GM23338 (cell line): ENCODE measurements around the gene CD244. TPM values are rescaled to one million over a fixed set of nuclear protein-coding genes. Genes with fewer than 3 reads are reported as not detected.

Experiments
- ATAC-seq: fragments of 200-7000 bp; cut with Tn5 transposase; 3 replicates; pipeline ENCODE4 v1.9.1; 2020
- DNase-seq: peaks from one replicate; pipeline ENCODE4 v3.0.0-alpha.2; 2015; ENCODE audit warnings: low spot score
- H2AFZ ChIP-seq: fragments of 200-600 bp; sonication (generic); 2 replicates; pipeline ENCODE4 v1.8.0; 2016; ENCODE audit warnings: antibody characterized with exemption, mild to moderate bottlenecking, moderate library complexity
- H3F3A ChIP-seq: fragments of 200-600 bp; sonication (generic); replicated peaks from 2 replicates; pipeline ENCODE4 v1.8.0; 2017; ENCODE audit warnings: antibody characterized with exemption, mixed run types, low read depth
- H3K27ac ChIP-seq: fragments of 200-600 bp; sonication (generic); 2 replicates; pipeline ENCODE4 v1.6.1; 2016; ENCODE audit warnings: low read depth
- H3K27me3 ChIP-seq: fragments of 200-600 bp; sonication (generic); 2 replicates; pipeline ENCODE4 v1.8.0; 2016; ENCODE audit warnings: mild to moderate bottlenecking, mixed run types, moderate library complexity; ENCODE audit not compliant: insufficient read depth
- H3K36me3 ChIP-seq: fragments of 200-600 bp; sonication (generic); 2 replicates; pipeline ENCODE4 v1.8.0; 2016; ENCODE audit warnings: mild to moderate bottlenecking; ENCODE audit not compliant: insufficient read depth
- H3K4me1 ChIP-seq: fragments of 200-600 bp; sonication (generic); 2 replicates; pipeline ENCODE4 v1.8.0; 2016; ENCODE audit warnings: mild to moderate bottlenecking, moderate library complexity; ENCODE audit not compliant: insufficient read depth
- H3K4me2 ChIP-seq: fragments of 200-600 bp; sonication (generic); 2 replicates; pipeline ENCODE4 v1.7.1; 2017; ENCODE audit warnings: mixed run types
- H3K4me3 ChIP-seq: fragments of 200-600 bp; sonication (generic); 2 replicates; pipeline ENCODE4 v1.6.1; 2016; ENCODE audit warnings: mixed run types
- H3K79me2 ChIP-seq: fragments of 200-600 bp; sonication (generic); replicated peaks from 2 replicates; pipeline ENCODE4 v1.8.0; 2017; ENCODE audit warnings: mild to moderate bottlenecking; ENCODE audit not compliant: insufficient read depth
- H3K9me2 ChIP-seq: fragments of 200-600 bp; sonication (generic); 2 replicates; pipeline ENCODE4 v1.8.0; 2017; ENCODE audit not compliant: insufficient read depth
- H4K20me1 ChIP-seq: fragments of 200-600 bp; sonication (generic); replicated peaks from 2 replicates; pipeline ENCODE4 v1.8.0; 2017; ENCODE audit warnings: mild to moderate bottlenecking; ENCODE audit not compliant: insufficient read depth
- H3K27ac Mint-ChIP-seq: 2 replicates; pipeline ENCODE4 v1.8.0; 2020; ENCODE audit warnings: inconsistent platforms, mild to moderate bottlenecking, moderate library complexity, mixed read lengths
- H3K27me3 Mint-ChIP-seq: 3 replicates; pipeline ENCODE4 v1.8.0; 2022; ENCODE audit warnings: low read depth, mild to moderate bottlenecking, moderate library complexity, mixed read lengths, inconsistent platforms; ENCODE audit not compliant: insufficient read depth, poor library complexity
- H3K36me3 Mint-ChIP-seq: 3 replicates; pipeline ENCODE4 v1.8.0; 2021; ENCODE audit warnings: low read depth, mild to moderate bottlenecking, inconsistent platforms, moderate library complexity, mixed read lengths
- H3K4me1 Mint-ChIP-seq: 3 replicates; pipeline ENCODE4 v1.8.0; 2020; ENCODE audit warnings: mild to moderate bottlenecking, inconsistent platforms, mixed read lengths
- H3K4me3 Mint-ChIP-seq: 3 replicates; pipeline ENCODE4 v1.8.0; 2021; ENCODE audit warnings: moderate library complexity, mild to moderate bottlenecking, inconsistent platforms, mixed read lengths
- H3K9me3 Mint-ChIP-seq: 3 replicates; pipeline ENCODE4 v1.8.0; 2020; ENCODE audit warnings: moderate library complexity, mild to moderate bottlenecking, inconsistent platforms, mixed read lengths
- CREB1 ChIP-seq: fragments of 250-450 bp; sonication (Bioruptor Pico); IDR thresholded peaks from 2 replicates; pipeline ENCODE4 v1.5.0; 2020; ENCODE audit warnings: low read depth, mild to moderate bottlenecking, moderate library complexity
- CTCF ChIP-seq, 2 experiments: fragments of 200-600 bp in 1 of 2; sonication (generic) in 1 of 2; conservative IDR thresholded peaks; 2 replicates each; pipeline versions ENCODE4 v1.5.1 to v1.6.1; 2016 to 2017; ENCODE audit warnings: antibody characterized with exemption in 2 of 2, low read depth in 2 of 2, mild to moderate bottlenecking in 2 of 2, moderate library complexity in 1 of 2
- ETS1 ChIP-seq: IDR thresholded peaks from 2 replicates; pipeline ENCODE4 v1.6.1; 2016; ENCODE audit warnings: antibody characterized with exemption
- EZH2 ChIP-seq: fragments of 200-600 bp; sonication (generic); IDR thresholded peaks from one replicate; pipeline ENCODE4 v1.8.0; 2017; ENCODE audit warnings: antibody characterized with exemption, mild to moderate bottlenecking, low read depth; ENCODE audit not compliant: unreplicated experiment
- EZH2phosphoT487 ChIP-seq: fragments of 200-600 bp; sonication (generic); IDR thresholded peaks from one replicate; pipeline ENCODE4 v1.8.1; 2018; ENCODE audit warnings: antibody characterized with exemption; ENCODE audit not compliant: unreplicated experiment
- JUNB ChIP-seq: IDR thresholded peaks from one replicate; pipeline ENCODE4 v1.6.1; 2016; ENCODE audit warnings: antibody characterized with exemption; ENCODE audit not compliant: unreplicated experiment
- NANOG ChIP-seq: IDR thresholded peaks from 2 replicates; pipeline ENCODE4 v1.6.1; 2016; ENCODE audit warnings: antibody characterized with exemption, borderline replicate concordance
- POLR2AphosphoS5 ChIP-seq: IDR thresholded peaks from 2 replicates; pipeline ENCODE4 v1.6.1; 2016; ENCODE audit warnings: antibody characterized with exemption, low read depth
- REST ChIP-seq: IDR thresholded peaks from one replicate; pipeline ENCODE4 v1.6.1; 2018; ENCODE audit warnings: antibody characterized with exemption; ENCODE audit not compliant: unreplicated experiment
- STAT1 ChIP-seq: IDR thresholded peaks from one replicate; pipeline ENCODE4 v1.6.1; 2016; ENCODE audit warnings: antibody characterized with exemption; ENCODE audit not compliant: unreplicated experiment
- ZNF114 ChIP-seq: fragments of 250-450 bp; sonication (Bioruptor Pico); IDR thresholded peaks from 2 replicates; pipeline ENCODE4 v1.5.0; 2020; ENCODE audit warnings: mild to moderate bottlenecking, moderate library complexity
- ZNF331 ChIP-seq: fragments of 250-450 bp; sonication (Bioruptor Pico); IDR thresholded peaks from 2 replicates; pipeline ENCODE4 v1.5.0; 2020; ENCODE audit warnings: low read depth, mild to moderate bottlenecking, moderate library complexity
- ZNF462 ChIP-seq: fragments of 250-450 bp; sonication (Bioruptor Pico); IDR thresholded peaks from 2 replicates; pipeline ENCODE4 v1.5.0; 2020; ENCODE audit warnings: mild to moderate bottlenecking, moderate library complexity
- polyA plus RNA-seq: library from polyadenylated mRNA; unstranded; fragments of >200 nt; fragmentation: Nextera tagmentation; extraction: Ambion mirVana; gene quantifications from 2 replicates; pipeline ENCODE4 v1.2.1, GENCODE V29; 2016
- total RNA-seq: library from RNA; depleted of rRNA; stranded (reverse); fragments of >200 nt; shearing (Covaris generic); gene quantifications from 2 replicates; pipeline ENCODE4 v1.2.3, GENCODE V29; 2014

Gene CD244
- total and polyA plus RNA-seq, 2 experiments from 2014 or later = not detected

GRCh38 chr1:160841079-160841478 is 21.6 kb downstream of the CD244 start:
- peaks cover 8% of the 10 kb centered on the region for H3K4me1 Mint-ChIP-seq
- H3K27me3 ChIP-seq = no peaks in the 10 kb centered on the region
- no peaks in the 10 kb centered on the region for H3K79me2 ChIP-seq
- no peak for DNase-seq
- H3F3A ChIP-seq = no peaks in the 10 kb centered on the region
- no peaks in the 10 kb centered on the region for H4K20me1 ChIP-seq
- no peak overlapping the region for H3K4me3 Mint-ChIP-seq
- no peak overlapping the region for H2AFZ ChIP-seq
- TF ChIP-seq NANOG (no peak), ETS1 (no peak), STAT1 (no peak), EZH2phosphoT487 (no peak), ZNF331 (CRISPR knock-in tag) (no peak), JUNB (no peak), EZH2 (no peak), CREB1 (CRISPR knock-in tag) (no peak), CTCF (conservative IDR thresholded peaks at IDR 0.05; ENCODE audit: low read depth in 2 of 2) (no peak), ZNF114 (CRISPR knock-in tag) (no peak), ZNF462 (CRISPR knock-in tag) (no peak), REST (no peak), POLR2AphosphoS5 (no peak)
- H3K9me3 Mint-ChIP-seq = no peaks in the 10 kb centered on the region
- H3K27me3 Mint-ChIP-seq = peaks cover 2% of the 10 kb centered on the region
- H3K4me3 ChIP-seq = no peak overlapping the region
- H3K4me2 ChIP-seq = no peak overlapping the region
- no peak for ATAC-seq
- H3K9me2 ChIP-seq = no peaks in the 10 kb centered on the region
- H3K36me3 Mint-ChIP-seq = no peaks in the 10 kb centered on the region
- H3K36me3 ChIP-seq = no peaks in the 10 kb centered on the region
- no peak overlapping the region for H3K27ac ChIP-seq
- no peak overlapping the region for H3K27ac Mint-ChIP-seq
- H3K4me1 ChIP-seq = peaks cover 6% of the 10 kb centered on the region
